Measurements from ENCODE around the gene SEMA5B. TPM values are rescaled to one million over a fixed set of nuclear protein-coding genes. Genes with fewer than 3 reads are reported as not detected.

The SEMA5B gene
- total RNA-seq, 1 donor from 2014 or later, result 61.1 TPM

DNA sequence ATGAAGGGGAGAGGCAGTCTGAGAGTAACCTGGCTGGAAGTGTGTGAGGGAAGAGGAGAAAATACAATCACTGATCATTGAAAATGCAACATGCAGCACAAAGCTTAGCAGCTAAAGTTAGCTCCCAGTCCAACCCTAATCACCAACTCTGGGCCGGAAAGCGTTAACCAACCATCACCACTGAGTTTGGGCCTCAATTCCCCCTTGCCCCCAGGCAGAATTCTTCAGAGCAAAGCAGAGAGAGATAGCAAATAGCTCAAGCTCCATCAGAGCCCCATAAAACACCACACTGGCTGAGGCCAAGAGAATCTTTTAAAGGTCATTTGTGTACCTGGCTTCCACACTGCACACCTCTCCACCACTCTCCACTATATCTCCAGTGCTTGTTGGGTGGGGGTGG is 23.1 kb upstream of the SEMA5B start:
- TF ChIP-seq CTCF (IDR thresholded peaks at IDR 0.05; ENCODE audit: partially characterized antibody, unreplicated experiment), result no peak
- Mint-ChIP-seq H3K27ac (ENCODE audit: unreplicated experiment) (no peak overlapping the region), H3K36me3 (ENCODE audit: unreplicated experiment) (peaks cover 6% of the 10 kb centered on the region), H3K9me3 (ENCODE audit: unreplicated experiment) (peaks cover 2% of the 10 kb centered on the region), H3K4me3 (ENCODE audit: unreplicated experiment) (no peak overlapping the region), H3K27me3 (ENCODE audit: unreplicated experiment) (no peaks in the 10 kb centered on the region), H3K4me1 (ENCODE audit: low read depth, unreplicated experiment) (peaks cover 37% of the 10 kb centered on the region)
- no peak for DNase-seq

DNA sequence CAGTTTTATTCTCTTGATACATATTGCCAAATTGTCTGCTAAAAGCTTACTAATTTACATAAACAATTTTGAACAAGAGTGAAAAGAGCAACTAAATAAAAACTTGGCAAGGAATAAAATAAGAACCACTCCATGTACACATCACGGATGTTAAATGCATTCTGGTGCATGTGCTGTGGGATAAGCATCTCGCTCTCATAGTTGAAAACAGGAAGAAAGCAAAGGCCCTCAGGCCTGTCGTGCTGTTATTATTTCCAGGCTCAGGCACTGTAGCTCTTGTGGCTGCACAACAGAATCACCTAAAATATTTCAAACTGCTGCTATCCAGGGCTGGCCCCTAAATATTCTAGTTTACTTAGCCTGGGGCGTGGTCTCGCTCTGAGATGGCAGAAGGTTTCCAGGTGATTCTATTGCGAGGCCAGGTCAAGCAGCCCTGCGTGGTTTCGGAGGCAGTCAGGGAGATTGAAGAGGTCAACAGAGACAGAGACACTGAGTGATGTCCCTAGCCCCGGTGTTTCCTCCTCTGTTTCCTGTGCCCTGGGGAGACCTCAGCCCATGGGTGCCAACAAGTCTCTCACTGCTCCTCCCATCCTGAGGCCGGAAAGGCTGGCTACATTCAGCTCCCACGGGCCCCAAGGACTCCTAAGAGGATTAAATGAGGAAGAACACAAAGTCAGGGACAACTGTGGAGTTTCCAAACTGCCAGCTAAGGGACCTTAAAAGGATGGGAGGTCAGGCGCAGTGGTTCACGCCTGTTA is 21.1 kb upstream of the SEMA5B start:
- Mint-ChIP-seq H3K36me3 (ENCODE audit: unreplicated experiment) (peaks cover 6% of the 10 kb centered on the region), H3K4me1 (ENCODE audit: low read depth, unreplicated experiment) (peaks cover 19% of the 10 kb centered on the region), H3K27me3 (ENCODE audit: unreplicated experiment) (no peaks in the 10 kb centered on the region), H3K4me3 (ENCODE audit: unreplicated experiment) (no peak overlapping the region), H3K9me3 (ENCODE audit: unreplicated experiment) (peaks cover 4% of the 10 kb centered on the region), H3K27ac (ENCODE audit: unreplicated experiment) (no peak overlapping the region)
- TF ChIP-seq CTCF (IDR thresholded peaks at IDR 0.05; ENCODE audit: partially characterized antibody, unreplicated experiment), result no peak
- no peak for DNase-seq

GRCh38 chr3:123047062-123047319 is 19.4 kb upstream of the SEMA5B start:
- peaks cover 6% of the 10 kb centered on the region for H3K36me3 Mint-ChIP-seq (ENCODE audit: unreplicated experiment)
- no peaks in the 10 kb centered on the region for H3K27me3 Mint-ChIP-seq (ENCODE audit: unreplicated experiment)
- H3K4me3 Mint-ChIP-seq (ENCODE audit: unreplicated experiment), result no peak overlapping the region
- no peak for TF ChIP-seq CTCF (IDR thresholded peaks at IDR 0.05; ENCODE audit: partially characterized antibody, unreplicated experiment)
- H3K9me3 Mint-ChIP-seq (ENCODE audit: unreplicated experiment), result peaks cover 2% of the 10 kb centered on the region
- no peak for DNase-seq
- H3K27ac Mint-ChIP-seq (ENCODE audit: unreplicated experiment), result no peak overlapping the region
- H3K4me1 Mint-ChIP-seq (ENCODE audit: low read depth, unreplicated experiment), result peaks cover 14% of the 10 kb centered on the region

DNA sequence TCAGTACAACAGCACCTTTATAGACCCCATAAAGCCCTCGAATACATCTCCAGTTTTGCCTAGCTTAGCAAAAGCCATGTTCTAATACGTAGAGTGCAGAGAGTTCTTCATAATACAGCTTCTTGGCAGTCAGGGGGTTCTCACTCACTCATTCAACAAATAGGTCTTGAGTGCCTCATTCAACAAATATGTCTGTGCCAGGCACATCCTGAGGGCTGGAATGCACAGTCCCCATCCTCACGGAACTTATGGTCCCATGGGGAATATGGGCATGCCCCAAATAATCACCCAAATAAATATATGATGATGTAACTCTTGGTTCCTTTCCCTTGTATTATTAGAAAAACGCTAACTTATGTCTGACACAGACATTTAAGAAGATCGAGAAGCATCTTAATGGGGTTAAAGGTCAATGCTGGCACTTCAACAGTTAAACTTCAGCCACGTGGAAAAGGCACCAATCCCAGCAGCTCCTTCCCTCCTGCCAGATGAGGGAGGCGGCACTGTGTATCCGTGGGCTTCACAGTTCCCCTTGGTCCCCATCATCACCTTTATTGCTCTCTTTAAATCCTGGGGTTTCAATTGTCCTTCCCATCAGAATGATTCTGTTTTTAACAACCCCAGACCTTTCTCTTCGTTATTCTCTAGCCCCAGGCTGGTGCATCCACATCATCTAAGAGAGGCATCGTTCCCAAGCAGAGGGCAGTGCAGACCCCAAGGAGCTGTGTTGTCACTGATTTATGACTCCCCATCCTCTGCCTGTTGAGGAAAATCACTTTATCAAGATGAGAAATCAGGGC is 18.9 kb upstream of the SEMA5B start:
- no peak for TF ChIP-seq CTCF (IDR thresholded peaks at IDR 0.05; ENCODE audit: partially characterized antibody, unreplicated experiment)
- Mint-ChIP-seq H3K27ac (ENCODE audit: unreplicated experiment) (no peak overlapping the region), H3K36me3 (ENCODE audit: unreplicated experiment) (peaks cover 6% of the 10 kb centered on the region), H3K4me3 (ENCODE audit: unreplicated experiment) (no peak overlapping the region), H3K9me3 (ENCODE audit: unreplicated experiment) (peaks cover 2% of the 10 kb centered on the region), H3K4me1 (ENCODE audit: low read depth, unreplicated experiment) (peaks cover 14% of the 10 kb centered on the region), H3K27me3 (ENCODE audit: unreplicated experiment) (no peaks in the 10 kb centered on the region)
- no peak for DNase-seq

Data from glutamatergic neuron (in vitro differentiated cells).